GM13977 (cell line): ENCODE results near the gene DNASE1L3.

Experiments
- DNase-seq: peaks from one replicate; pipeline ENCODE4 v3.0.0; 2012; ENCODE audit warnings: low spot score
- in situ Hi-C: fragments of 300-500 bp; cut with MboI; formaldehyde crosslinking; loops from one replicate; pipeline ENCODE4 v1.12.0; 2022; ENCODE audit warnings: low sequenced_read_pairs, low pct_unique_long_range_greater_than_20kb, mixed read lengths, inconsistent platforms; ENCODE audit not compliant: unreplicated experiment
- TF ChIP-seq, protein P1 (sequence below): IDR thresholded peaks from 2 replicates; pipeline ENCODE4 v1.5.1; 2012; ENCODE audit warnings: mild to moderate bottlenecking, control low read depth; ENCODE audit not compliant: insufficient read depth; ENCODE audit errors: extremely low read depth, missing control alignments

DNASE1L3 gene

GRCh38 chr3:58150130-58150809, 60.5 kb downstream of the DNASE1L3 start:
- in situ Hi-C loops, result loop anchor here (25.0 kb wide), 1 partner anchor 138 kb away; the partner anchor contains the start of gene FLNB
- no peak for DNase-seq

DNA sequence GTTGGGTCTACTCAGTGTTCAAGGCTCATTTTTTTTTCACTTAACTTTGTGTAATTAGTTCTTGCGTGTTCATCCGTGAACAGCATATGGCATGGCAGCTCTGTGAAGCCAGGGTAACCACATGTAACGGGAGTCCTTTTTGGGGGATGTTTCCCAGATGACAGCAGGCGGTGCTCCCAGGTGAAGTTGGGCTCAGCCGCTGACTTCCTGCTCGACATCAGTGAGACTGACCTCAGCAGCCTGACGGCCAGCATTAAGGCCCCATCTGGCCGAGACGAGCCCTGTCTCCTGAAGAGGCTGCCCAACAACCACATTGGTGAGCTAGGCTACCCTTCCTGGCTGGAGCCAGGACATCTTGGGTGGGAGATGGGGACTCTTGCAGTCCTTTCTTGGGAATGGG, 62.7 kb downstream of the DNASE1L3 start:
- TF ChIP-seq, protein P1, sequence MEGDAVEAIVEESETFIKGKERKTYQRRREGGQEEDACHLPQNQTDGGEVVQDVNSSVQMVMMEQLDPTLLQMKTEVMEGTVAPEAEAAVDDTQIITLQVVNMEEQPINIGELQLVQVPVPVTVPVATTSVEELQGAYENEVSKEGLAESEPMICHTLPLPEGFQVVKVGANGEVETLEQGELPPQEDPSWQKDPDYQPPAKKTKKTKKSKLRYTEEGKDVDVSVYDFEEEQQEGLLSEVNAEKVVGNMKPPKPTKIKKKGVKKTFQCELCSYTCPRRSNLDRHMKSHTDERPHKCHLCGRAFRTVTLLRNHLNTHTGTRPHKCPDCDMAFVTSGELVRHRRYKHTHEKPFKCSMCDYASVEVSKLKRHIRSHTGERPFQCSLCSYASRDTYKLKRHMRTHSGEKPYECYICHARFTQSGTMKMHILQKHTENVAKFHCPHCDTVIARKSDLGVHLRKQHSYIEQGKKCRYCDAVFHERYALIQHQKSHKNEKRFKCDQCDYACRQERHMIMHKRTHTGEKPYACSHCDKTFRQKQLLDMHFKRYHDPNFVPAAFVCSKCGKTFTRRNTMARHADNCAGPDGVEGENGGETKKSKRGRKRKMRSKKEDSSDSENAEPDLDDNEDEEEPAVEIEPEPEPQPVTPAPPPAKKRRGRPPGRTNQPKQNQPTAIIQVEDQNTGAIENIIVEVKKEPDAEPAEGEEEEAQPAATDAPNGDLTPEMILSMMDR, result no peak
- in situ Hi-C loops, result no loop called here
- no peak for DNase-seq

More at GRCh38 chr3:58150130-58150809, 60.5 kb downstream of the DNASE1L3 start:
- TF ChIP-seq, protein P1, result no peak

GRCh38 chr3:58144478-58145325, 66.1 kb downstream of the DNASE1L3 start:
- no peak for DNase-seq
- TF ChIP-seq, protein P1, result no peak
- in situ Hi-C loops, result no loop called here

GRCh38 chr3:58143417-58144055, 67.2 kb downstream of the DNASE1L3 start:
- TF ChIP-seq, protein P1, result no peak
- in situ Hi-C loops, result no loop called here

More at GRCh38 chr3:58143417-58144055, 67.2 kb downstream of the DNASE1L3 start:
- no peak for DNase-seq
